Panc1 (cell line): ENCODE results near the gene CNPY4. TPM values are rescaled to one million over a fixed set of nuclear protein-coding genes. Genes with fewer than 3 reads are reported as not detected.

Source experiments
- ATAC-seq: fragments of 200-7000 bp; cut with Tn5 transposase; 2 replicates; pipeline ENCODE4 v1.9.1; 2020; ENCODE audit warnings: mild to moderate bottlenecking, moderate library complexity
- BruUV-seq: library from RNA; stranded (reverse); fragments of 400-500 nt; replicated peaks from 2 replicates; lab custom pipeline; 2021; lab: Mats Ljungman, UMichigan
- CTCF ChIA-PET: fragments of 300-600 bp; sonication (Branson Sonifier 250); formaldehyde crosslinking; loops from one replicate; lab custom pipeline; 2022; ENCODE audit warnings: antibody characterized with exemption; lab: Charles Lee
- POLR2A ChIA-PET: fragments of 300-600 bp; sonication (Branson Sonifier 250); formaldehyde crosslinking; loops from one replicate; lab custom pipeline; 2022; ENCODE audit warnings: antibody characterized with exemption; lab: Charles Lee
- DNase-seq: peaks from one replicate; pipeline ENCODE4 v3.0.0-alpha.2; 2010; ENCODE audit warnings: low read depth, low spot score
- H3K27ac ChIP-seq: 2 replicates; pipeline ENCODE4 v1.5.1; 2011; ENCODE audit warnings: mild to moderate bottlenecking, low read length, inconsistent platforms
- H3K27me3 ChIP-seq: fragments of 200-500 bp; sonication (Bioruptor generic); 2 replicates; pipeline ENCODE4 v1.6.0; 2014; ENCODE audit warnings: low read length, inconsistent platforms; ENCODE audit not compliant: control insufficient read depth, insufficient read depth
- H3K36me3 ChIP-seq: fragments of 200-500 bp; sonication (Bioruptor generic); 2 replicates; pipeline ENCODE4 v1.5.1; 2014; ENCODE audit warnings: inconsistent platforms, mild to moderate bottlenecking, low read length, moderate library complexity; ENCODE audit not compliant: control insufficient read depth, insufficient read depth
- H3K4me1 ChIP-seq: 2 replicates; pipeline ENCODE4 v1.5.1; 2011; ENCODE audit warnings: inconsistent platforms, mild to moderate bottlenecking, low read length, moderate library complexity; ENCODE audit not compliant: control insufficient read depth, insufficient read depth
- H3K4me3 ChIP-seq, 2 experiments: 2 replicates each; pipeline ENCODE4 v1.5.1; 2011 to 2012; ENCODE audit warnings: low read depth in 2 of 2, low read length in 2 of 2, mild to moderate bottlenecking in 2 of 2, inconsistent platforms in 1 of 2, moderate library complexity in 1 of 2
- H3K9me3 ChIP-seq: fragments of 200-500 bp; sonication (Bioruptor generic); 2 replicates; pipeline ENCODE4 v1.5.1; 2014; ENCODE audit warnings: low read depth, mild to moderate bottlenecking, inconsistent platforms, low read length, moderate library complexity; ENCODE audit not compliant: control insufficient read depth, insufficient read depth
- CTCF ChIP-seq: fragments of 450-650 bp; IDR thresholded peaks from 2 replicates; pipeline ENCODE4 v1.5.1; 2017; ENCODE audit warnings: mild to moderate bottlenecking
- POLR2AphosphoS5 ChIP-seq: IDR thresholded peaks from 2 replicates; pipeline ENCODE4 v1.6.1; 2012; ENCODE audit warnings: mild to moderate bottlenecking, low read depth, low read length, moderate library complexity
- REST ChIP-seq, 2 experiments: IDR thresholded peaks; 2 replicates each; pipeline ENCODE4 v1.6.1; 2011 to 2012; ENCODE audit warnings: low read depth in 2 of 2, control low read depth in 1 of 2, low read length in 1 of 2, mild to moderate bottlenecking in 1 of 2, moderate library complexity in 1 of 2; ENCODE audit not compliant: insufficient read depth in 1 of 2
- SIN3A ChIP-seq: IDR thresholded peaks from 2 replicates; pipeline ENCODE4 v1.6.1; 2012; ENCODE audit warnings: low read depth, mild to moderate bottlenecking, low read length, moderate library complexity, borderline replicate concordance; ENCODE audit not compliant: insufficient read depth
- TCF7L2 ChIP-seq: IDR thresholded peaks from 2 replicates; pipeline ENCODE4 v1.6.1; 2011; ENCODE audit warnings: mild to moderate bottlenecking, low read depth, low read length, inconsistent platforms
- in situ Hi-C: cut with HindIII; loops from 2 replicates; pipeline ENCODE4 v1.10.0; 2016; ENCODE audit warnings: low sequenced_read_pairs, low pct_unique_long_range_greater_than_20kb
- intact Hi-C: fragments of 100-400 bp; cut with micrococcal nuclease; formaldehyde crosslinking; loops from one replicate; pipeline ENCODE4 v1.10.0; 2022; ENCODE audit not compliant: unreplicated experiment
- total RNA-seq: library from RNA; stranded (reverse); gene quantifications from one replicate; pipeline ENCODE4 v1.2.1, GENCODE V29; 2021; ENCODE audit not compliant: unreplicated experiment

The CNPY4 gene
- total RNA-seq, 1 experiment from 2014 or later: 12.6 TPM

- DNase-seq (no peak), ATAC-seq (peak; percentile 7; the same call in 1 of the 2 replicates)
- Histone ChIP-seq H3K4me1 (peaks cover 49% of the 10 kb centered on the region), H3K27me3 (no peaks in the 10 kb centered on the region), H3K4me3 (no peak overlapping the region), H3K36me3 (peaks cover 6% of the 10 kb centered on the region), H3K9me3 (no peaks in the 10 kb centered on the region), H3K27ac (no peak overlapping the region; the same call in 1 of the 2 replicates)
- ChIA-PET POLR2A (interaction anchor here (0.6 kb wide), 1 partner anchor 53 kb away, joined by 8 read pairs; the partner anchor contains the start of gene AP4M1), CTCF (no interaction called here)
- BruUV-seq: no TSS peak
- intact Hi-C loops (no loop called here), in situ Hi-C loops (no loop called here)
- no peak for TF ChIP-seq TCF7L2
- peak; percentile 45; the same call in 1 of the 2 replicates for TF ChIP-seq POLR2AphosphoS5
Observed at GRCh38 chr7:100154651-100155491, 35.4 kb downstream of the CNPY4 start.

- H3K4me3 ChIP-seq: no peak overlapping the region
- no TSS peak for BruUV-seq
- in situ Hi-C loops (no loop called here), intact Hi-C loops (no loop called here)
- peaks cover 6% of the 10 kb centered on the region for H3K36me3 ChIP-seq
- H3K4me1 ChIP-seq: peaks cover 44% of the 10 kb centered on the region
- ChIA-PET POLR2A (no interaction called here), CTCF (no interaction called here)
- H3K9me3 ChIP-seq: no peaks in the 10 kb centered on the region
- no peak for DNase-seq
- peak overlapping the region; percentile 81 for H3K27ac ChIP-seq
- no peak for ATAC-seq
- H3K27me3 ChIP-seq: no peaks in the 10 kb centered on the region
- TF ChIP-seq POLR2AphosphoS5 (no peak), TCF7L2 (no peak), CTCF (no peak), SIN3A (no peak), REST (IDR thresholded peaks at IDR 0.05; ENCODE audit: insufficient read depth in 1 of 2, low read depth in 2 of 2, low read length in 1 of 2) (no peak)
Observed at GRCh38 chr7:100155553-100156317, 36.3 kb downstream of the CNPY4 start.
